Ascending aorta (tissue), 2 donors: Measurements from ENCODE around the gene TMPRSS5. TPM values are rescaled to one million over a fixed set of nuclear protein-coding genes. Genes with fewer than 3 reads are reported as not detected.

Experiments
- DNase-seq, 2 donors: peaks; one replicate each; pipeline ENCODE4 v3.0.0-alpha.2; 2019; ENCODE audit warnings: low spot score in 2 of 2
- H3K27ac ChIP-seq, 2 donors: fragments of 200-600 bp; sonication (generic); one replicate each; pipeline ENCODE4 v1.5.1; 2016 to 2017; ENCODE audit warnings: mild to moderate bottlenecking in 1 of 2
- H3K27me3 ChIP-seq: fragments of 200-600 bp; sonication (generic); one replicate; pipeline ENCODE4 v1.5.1; 2017
- H3K36me3 ChIP-seq, 2 donors: fragments of 200-600 bp; sonication (generic); one replicate each; pipeline ENCODE4 v1.5.1; 2016
- H3K4me1 ChIP-seq, 2 donors: fragments of 200-600 bp; sonication (generic); one replicate each; pipeline ENCODE4 v1.5.1; 2016 to 2017; ENCODE audit warnings: mild to moderate bottlenecking in 1 of 2
- H3K4me3 ChIP-seq, 2 donors: fragments of 200-600 bp; sonication (generic); one replicate each; pipeline ENCODE4 v1.5.1; 2016 to 2017; ENCODE audit warnings: mild to moderate bottlenecking in 1 of 2
- H3K9me3 ChIP-seq, 2 donors: fragments of 200-600 bp; sonication (generic); one replicate each; pipeline ENCODE4 v1.5.1; 2016
- CTCF ChIP-seq, 3 experiments: fragments of 200-600 bp in 2 of 3; fragments of 450-650 bp in 1 of 3; sonication (generic) in 2 of 3; IDR thresholded peaks; one replicate each; pipeline ENCODE4 v1.5.1; 2016 to 2019; ENCODE audit warnings: antibody characterized with exemption in 3 of 3, mild to moderate bottlenecking in 1 of 3, moderate library complexity in 1 of 3
- intact Hi-C: fragments of 100-400 bp; cut with DNase I; formaldehyde crosslinking; loops from one replicate; pipeline ENCODE4 v1.15.1; 2023
- total RNA-seq: library from RNA; depleted of rRNA; stranded (reverse); fragments of >200 nt; gene quantifications from one replicate; pipeline ENCODE4 v1.1.0, GENCODE V29; 2016

The TMPRSS5 gene
- total RNA-seq, 1 donor from 2014 or later, result not detected

GRCh38 chr11:113689768-113690618 lies 16.1 kb downstream of the TMPRSS5 start:
- Histone ChIP-seq H3K27ac (no peak overlapping the region), H3K4me1 (no peaks in the 10 kb centered on the region), H3K36me3 (no peaks in the 10 kb centered on the region), H3K9me3 (no peaks in the 10 kb centered on the region), H3K27me3 (no peaks in the 10 kb centered on the region), H3K4me3 (no peak overlapping the region)
- TF ChIP-seq CTCF (IDR thresholded peaks at IDR 0.05), result no peak
- intact Hi-C loops, result no loop called here
- DNase-seq, result no peak

DNA sequence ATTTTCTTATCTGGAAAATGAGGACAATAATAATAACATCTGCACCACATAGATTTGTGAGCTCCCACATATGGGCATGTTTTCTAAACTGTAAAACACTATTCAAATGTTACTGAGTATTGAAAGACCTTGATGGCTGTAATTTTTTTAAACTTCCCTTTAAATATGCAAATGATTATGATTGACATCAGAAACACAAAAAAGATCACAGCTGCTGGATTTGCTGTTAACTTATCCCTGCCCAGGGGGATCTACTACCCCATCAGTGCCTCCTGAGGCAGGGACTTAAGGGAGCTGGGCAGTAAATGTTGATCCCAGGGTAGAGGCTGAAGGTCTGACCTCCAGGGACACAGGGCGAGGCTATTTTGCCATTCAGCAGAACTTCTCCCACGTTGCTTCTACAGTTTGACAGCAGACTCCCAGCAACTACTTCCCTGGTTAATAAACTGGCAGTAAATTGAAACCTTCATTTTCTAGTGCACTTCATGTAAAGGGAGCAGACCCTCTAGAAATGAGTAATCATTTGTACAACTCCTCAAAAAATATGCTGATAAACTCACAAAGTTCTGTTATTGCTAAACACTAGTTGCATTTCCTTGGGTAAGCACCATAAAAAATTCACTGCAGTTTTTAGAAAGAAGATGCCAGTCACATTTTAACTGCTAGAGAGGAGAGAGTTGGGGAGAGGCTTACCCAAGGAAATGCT lies 20.3 kb downstream of the TMPRSS5 start:
- no peak for DNase-seq
- TF ChIP-seq CTCF (IDR thresholded peaks at IDR 0.05), result no peak
- no peaks in the 10 kb centered on the region for H3K27me3 ChIP-seq
- no peak overlapping the region for H3K4me3 ChIP-seq
- H3K4me1 ChIP-seq, result no peaks in the 10 kb centered on the region
- no peak overlapping the region for H3K27ac ChIP-seq
- no peaks in the 10 kb centered on the region for H3K9me3 ChIP-seq
- no peaks in the 10 kb centered on the region for H3K36me3 ChIP-seq
- intact Hi-C loops, result no loop called here

DNA sequence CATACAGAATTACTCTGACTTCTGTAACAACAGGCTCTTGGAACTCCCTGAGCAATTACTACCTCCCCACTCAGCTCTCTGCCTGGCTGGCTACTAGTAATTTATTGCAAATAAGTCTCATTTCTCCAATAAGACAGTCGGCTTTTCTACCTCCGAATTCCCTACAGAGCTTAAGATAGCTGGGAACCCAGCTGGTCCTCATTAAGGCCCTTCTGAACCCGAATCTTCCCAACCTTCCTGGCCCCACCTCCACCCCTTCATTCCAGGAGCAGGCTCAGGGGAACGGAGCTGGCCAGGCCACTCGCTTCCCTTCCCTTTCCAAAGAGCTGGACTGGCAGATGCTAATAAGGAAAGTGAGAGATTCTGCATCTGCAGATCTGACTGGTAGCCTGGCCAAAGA lies 21.6 kb downstream of the TMPRSS5 start:
- intact Hi-C loops, result no loop called here
- TF ChIP-seq CTCF (IDR thresholded peaks at IDR 0.05), result no peak
- DNase-seq, result no peak
- H3K27me3 ChIP-seq, result no peaks in the 10 kb centered on the region
- no peak overlapping the region for H3K4me3 ChIP-seq
- no peak overlapping the region for H3K27ac ChIP-seq
- no peaks in the 10 kb centered on the region for H3K9me3 ChIP-seq
- no peaks in the 10 kb centered on the region for H3K36me3 ChIP-seq
- H3K4me1 ChIP-seq, result no peaks in the 10 kb centered on the region

- H3K9me3 ChIP-seq, result no peaks in the 10 kb centered on the region
- TF ChIP-seq CTCF (IDR thresholded peaks at IDR 0.05), result no peak
- H3K4me3 ChIP-seq, result no peak overlapping the region
- no peaks in the 10 kb centered on the region for H3K27me3 ChIP-seq
- no peaks in the 10 kb centered on the region for H3K4me1 ChIP-seq
- no peak for DNase-seq
- H3K36me3 ChIP-seq, result no peaks in the 10 kb centered on the region
- intact Hi-C loops, result no loop called here
- no peak overlapping the region for H3K27ac ChIP-seq
Observed at GRCh38 chr11:113683481-113684046, 22.5 kb downstream of the TMPRSS5 start.

- Histone ChIP-seq H3K4me3 (no peak overlapping the region), H3K27ac (no peak overlapping the region), H3K4me1 (peaks cover 0 to 7% of the 10 kb centered on the region in 2 donors), H3K9me3 (no peaks in the 10 kb centered on the region), H3K36me3 (no peaks in the 10 kb centered on the region), H3K27me3 (no peaks in the 10 kb centered on the region)
- intact Hi-C loops, result no loop called here
- TF ChIP-seq CTCF (IDR thresholded peaks at IDR 0.05), result no peak
- DNase-seq, result no peak
Observed at GRCh38 chr11:113681711-113682413, 24.2 kb downstream of the TMPRSS5 start.
